PC-3 (cell line): ENCODE measurements around the gene SPEM1. TPM values are rescaled to one million over a fixed set of nuclear protein-coding genes. Genes with fewer than 3 reads are reported as not detected.

Source experiments
- ATAC-seq: fragments of 200-7000 bp; cut with Tn5 transposase; 2 replicates; pipeline ENCODE4 v1.9.1; 2020; ENCODE audit warnings: mild to moderate bottlenecking, moderate library complexity
- BruUV-seq: library from RNA; stranded (reverse); fragments of 400-500 nt; replicated peaks from 2 replicates; lab custom pipeline; 2021; lab: Mats Ljungman, UMichigan
- CTCF ChIA-PET: fragments of 300-600 bp; sonication (Branson Sonifier 250); formaldehyde crosslinking; loops from one replicate; lab custom pipeline; 2022; ENCODE audit warnings: antibody characterized with exemption; lab: Charles Lee
- POLR2A ChIA-PET: fragments of 300-600 bp; sonication (Branson Sonifier 250); formaldehyde crosslinking; loops from one replicate; lab custom pipeline; 2022; ENCODE audit warnings: antibody characterized with exemption; ENCODE audit not compliant: unreplicated experiment; lab: Charles Lee
- DNase-seq: peaks from one replicate; pipeline ENCODE4 v3.0.0-alpha.2; 2015
- H2AFZ ChIP-seq: fragments of 300-600 bp; sonication (generic); 2 replicates; pipeline ENCODE4 v1.6.0; 2016; ENCODE audit warnings: antibody characterized with exemption, low read length
- H3F3A ChIP-seq: fragments of 300-600 bp; sonication (generic); one replicate; pipeline ENCODE4 v1.6.0; 2017; ENCODE audit warnings: antibody characterized with exemption, low read length, control low read depth, mild to moderate bottlenecking; ENCODE audit not compliant: unreplicated experiment
- H3K27ac ChIP-seq: fragments of 300-600 bp; sonication (generic); 2 replicates; pipeline ENCODE4 v1.5.1; 2016; ENCODE audit warnings: mild to moderate bottlenecking, low read length
- H3K27me3 ChIP-seq: fragments of 300-600 bp; sonication (generic); 2 replicates; pipeline ENCODE4 v1.6.1; 2016; ENCODE audit warnings: low read length, mixed read lengths
- H3K36me3 ChIP-seq: fragments of 300-600 bp; sonication (generic); 2 replicates; pipeline ENCODE4 v1.6.1; 2016; ENCODE audit warnings: low read depth, mixed run types, low read length, mixed read lengths
- H3K4me1 ChIP-seq: fragments of 300-600 bp; sonication (generic); 2 replicates; pipeline ENCODE4 v1.5.1; 2016; ENCODE audit warnings: low read length; ENCODE audit not compliant: insufficient read depth
- H3K4me2 ChIP-seq: fragments of 300-600 bp; sonication (generic); 2 replicates; pipeline ENCODE4 v1.6.0; 2016; ENCODE audit warnings: low read length
- H3K4me3 ChIP-seq: fragments of 300-600 bp; sonication (generic); 2 replicates; pipeline ENCODE4 v1.5.1; 2016; ENCODE audit warnings: mild to moderate bottlenecking, low read length, mixed read lengths
- H3K79me2 ChIP-seq: fragments of 300-600 bp; sonication (generic); 2 replicates; pipeline ENCODE4 v1.6.1; 2017; ENCODE audit warnings: low read length, mixed read lengths
- H3K9ac ChIP-seq: fragments of 300-600 bp; sonication (generic); 2 replicates; pipeline ENCODE4 v1.6.0; 2016; ENCODE audit warnings: mild to moderate bottlenecking, low read length
- H3K9me2 ChIP-seq: fragments of 300-600 bp; sonication (generic); replicated peaks from 2 replicates; pipeline ENCODE4 v1.6.1; 2016; ENCODE audit warnings: mixed run types, low read length, mixed read lengths
- H3K9me3 ChIP-seq: fragments of 300-600 bp; sonication (generic); 2 replicates; pipeline ENCODE4 v1.6.1; 2016; ENCODE audit warnings: low read length, mixed read lengths
- H4K20me1 ChIP-seq: fragments of 300-600 bp; sonication (generic); 2 replicates; pipeline ENCODE4 v1.6.1; 2016; ENCODE audit warnings: low read length, mixed read lengths
- CTCF ChIP-seq: fragments of 300-600 bp; sonication (generic); conservative IDR thresholded peaks from 2 replicates; pipeline ENCODE4 v1.5.1; 2017; ENCODE audit warnings: antibody characterized with exemption, low read depth, mild to moderate bottlenecking, low read length
- EZH2 ChIP-seq: fragments of 300-600 bp; sonication (generic); IDR thresholded peaks from one replicate; pipeline ENCODE4 v1.6.1; 2017; ENCODE audit warnings: antibody characterized with exemption, mild to moderate bottlenecking, low read length; ENCODE audit not compliant: unreplicated experiment
- EZH2phosphoT487 ChIP-seq: fragments of 300-600 bp; sonication (generic); IDR thresholded peaks from 2 replicates; pipeline ENCODE4 v1.6.1; 2018; ENCODE audit warnings: mild to moderate bottlenecking, antibody characterized with exemption, low read length, borderline replicate concordance
- intact Hi-C: fragments of 100-400 bp; cut with micrococcal nuclease; formaldehyde crosslinking; loops from 2 replicates; pipeline ENCODE4 v1.9.0; 2023
- total RNA-seq: library from RNA; depleted of rRNA; stranded (reverse); fragments of >200 nt; gene quantifications from 2 replicates; pipeline ENCODE4 v1.2.3, GENCODE V29; 2014

SPEM1 gene
- total RNA-seq, 1 experiment from 2014 or later = not detected

GRCh38 chr17:7435676-7436555, 15.8 kb downstream of the SPEM1 start:
- H3F3A ChIP-seq = no peaks in the 10 kb centered on the region
- CTCF ChIA-PET = interaction anchor here (1.0 to 1.7 kb wide), 3 partner anchors 42 to 125 kb away, joined by 3 to 6 read pairs (median 6); no protein-coding TSS in a partner anchor
- peak overlapping the region; percentile 71 for H3K4me3 ChIP-seq
- H3K36me3 ChIP-seq = no peaks in the 10 kb centered on the region
- no peaks in the 10 kb centered on the region for H3K9me2 ChIP-seq
- peaks cover 4% of the 10 kb centered on the region; the same call in 1 of the 2 replicates for H3K4me1 ChIP-seq
- no peaks in the 10 kb centered on the region for H4K20me1 ChIP-seq
- ATAC-seq (peak; percentile 11), DNase-seq (peak; percentile 38)
- POLR2A ChIA-PET = interaction anchor here (0.6 kb wide), 2 partner anchors 33 to 125 kb away, joined by 3 to 6 read pairs; no protein-coding TSS in a partner anchor
- peak; percentile 32; the same call in 1 of the 2 replicates for TF ChIP-seq CTCF
- TF ChIP-seq EZH2phosphoT487 = no peak
- TF ChIP-seq EZH2 = no peak
- peak overlapping the region; percentile 70 for H3K9ac ChIP-seq
- intact Hi-C loops = loop anchor here (1.0 to 5.0 kb wide), 4 partner anchors 32 to 251 kb away; partner anchors contain the start of genes KCTD11, POLR2A, TMEM256 and TP53
- TSS peak; percentile 70 for BruUV-seq
- H2AFZ ChIP-seq = peak overlapping the region; percentile 46
- H3K27me3 ChIP-seq = no peaks in the 10 kb centered on the region
- H3K79me2 ChIP-seq = 0 out of 2 replicates have a peak, but pooled peaks cover 5% of the 10 kb centered on the region
- H3K4me2 ChIP-seq = peak overlapping the region; percentile 85
- H3K27ac ChIP-seq = peak overlapping the region; percentile 40
- no peaks in the 10 kb centered on the region for H3K9me3 ChIP-seq

DNA sequence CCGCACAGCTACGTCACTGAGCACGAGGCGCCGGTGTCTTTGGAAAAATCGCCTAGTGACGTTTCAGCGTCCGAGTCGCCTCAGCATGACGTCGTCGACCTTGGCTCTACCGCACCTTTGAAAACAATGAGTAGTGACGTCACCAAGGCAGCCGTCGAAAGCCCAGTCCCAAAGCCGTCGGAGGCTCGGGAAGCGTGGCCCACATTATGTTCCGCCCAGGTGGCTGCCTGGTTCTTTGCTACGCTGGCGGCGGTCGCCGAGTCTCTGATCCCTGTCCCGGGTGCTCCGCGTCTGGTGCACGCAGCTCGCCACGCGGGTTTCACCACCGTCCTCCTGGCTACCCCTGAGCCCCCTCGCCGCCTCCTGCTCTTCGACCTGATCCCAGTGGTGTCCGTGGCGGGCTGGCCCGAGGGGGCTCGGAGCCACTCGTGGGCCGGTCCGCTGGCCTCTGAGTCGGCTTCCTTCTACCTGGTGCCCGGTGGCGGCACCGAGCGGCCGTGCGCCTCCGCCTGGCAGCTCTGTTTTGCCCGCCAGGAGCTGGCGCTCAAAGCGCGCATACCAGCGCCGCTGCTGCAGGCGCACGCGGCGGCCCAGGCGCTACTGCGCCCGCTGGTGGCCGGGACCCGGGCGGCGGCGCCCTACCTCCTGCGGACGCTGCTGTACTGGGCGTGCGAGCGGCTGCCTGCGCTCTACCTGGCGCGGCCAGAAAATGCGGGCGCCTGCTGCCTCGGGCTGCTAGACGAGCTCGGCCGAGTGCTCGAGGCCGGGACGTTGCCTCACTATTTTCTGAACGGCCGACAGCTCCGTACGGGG, 16.6 kb downstream of the SPEM1 start:
- DNase-seq (peak; percentile 89), ATAC-seq (peak; percentile 72)
- peak overlapping the region; percentile 85 for H3K4me2 ChIP-seq
- H3K27me3 ChIP-seq = no peaks in the 10 kb centered on the region
- no peaks in the 10 kb centered on the region for H3K9me2 ChIP-seq
- H3K4me3 ChIP-seq = peak overlapping the region; percentile 71
- TF ChIP-seq EZH2 (no peak), CTCF (peak; percentile 70)
- ChIA-PET POLR2A (no interaction called here), CTCF (interaction anchor here (0.6 to 1.7 kb wide), 6 partner anchors 33 to 178 kb away, joined by 3 to 9 read pairs (median 4); partner anchors contain the start of gene TMEM256)
- peak overlapping the region; percentile 40 for H3K27ac ChIP-seq
- no peaks in the 10 kb centered on the region for H3K36me3 ChIP-seq
- H3K9me3 ChIP-seq = no peaks in the 10 kb centered on the region
- H4K20me1 ChIP-seq = no peaks in the 10 kb centered on the region
- no peaks in the 10 kb centered on the region for H3F3A ChIP-seq
- intact Hi-C loops = loop anchor here (5.0 kb wide), 2 partner anchors 84 to 251 kb away; partner anchors contain the start of genes KCTD11, TP53 and WRAP53
- H2AFZ ChIP-seq = peak overlapping the region; percentile 57
- peak overlapping the region; percentile 70 for H3K9ac ChIP-seq
- 0 out of 2 replicates have a peak, but pooled peaks cover 5% of the 10 kb centered on the region for H3K79me2 ChIP-seq
- peaks cover 4% of the 10 kb centered on the region; the same call in 1 of the 2 replicates for H3K4me1 ChIP-seq
- BruUV-seq = no TSS peak
